ENCODE data around the gene IL20RB.

The IL20RB gene

GRCh38 chr3:136950623-136951022 is 7.2 kb upstream of the IL20RB start (continued):
- TF ChIP-seq BCL6B (tag by site-specific recombination; IDR thresholded peaks at IDR 0.05) = no peak

GRCh38 chr3:136952292-136952691 is 5.5 kb upstream of the IL20RB start:
- ChIA-PET POLR2A (no interaction called here), CTCF (interaction anchor here (0.9 kb wide), 1 partner anchor 11 kb away, joined by 4 read pairs; no protein-coding TSS in a partner anchor)
- TF ChIP-seq ZNF514 (tag by site-specific recombination; IDR thresholded peaks at IDR 0.05) (no peak), HIC1 (tag by site-specific recombination; IDR thresholded peaks at IDR 0.05) (no peak), ZNF639 (tag by site-specific recombination; IDR thresholded peaks at IDR 0.05) (no peak), ZNF629 (tag by site-specific recombination; IDR thresholded peaks at IDR 0.05) (no peak), ZFHX2 (tag by site-specific recombination; conservative IDR thresholded peaks at IDR 0.05) (no peak), ZBTB10 (tag by site-specific recombination; IDR thresholded peaks at IDR 0.05) (no peak), ZNF366 (tag by site-specific recombination; conservative IDR thresholded peaks at IDR 0.05) (no peak), ZNF114 (tag by site-specific recombination; IDR thresholded peaks at IDR 0.05) (no peak), ZNF548 (tag by site-specific recombination; IDR thresholded peaks at IDR 0.05) (no peak), EGR2 (tag by site-specific recombination; IDR thresholded peaks at IDR 0.05; ENCODE audit: low read depth) (no peak), ZNF239 (tag by site-specific recombination; IDR thresholded peaks at IDR 0.05) (no peak), ZNF837 (tag by site-specific recombination; IDR thresholded peaks at IDR 0.05) (no peak), ZIC2 (tag by site-specific recombination; IDR thresholded peaks at IDR 0.05) (no peak), ZFP69B (tag by site-specific recombination; IDR thresholded peaks at IDR 0.05) (no peak), ZNF280D (tag by site-specific recombination; IDR thresholded peaks at IDR 0.05) (no peak), ZNF221 (tag by site-specific recombination; IDR thresholded peaks at IDR 0.05; ENCODE audit: borderline replicate concordance) (no peak)
- no peak overlapping the region for H3K4me3 ChIP-seq (ENCODE audit: low read depth, low read length)
- H3K9me3 ChIP-seq (ENCODE audit: control insufficient read depth, insufficient read depth, low read depth, low read length) = no peaks in the 10 kb centered on the region
- no peaks in the 10 kb centered on the region for H3K36me3 ChIP-seq (ENCODE audit: control insufficient read depth in 2 of 2, insufficient read depth in 1 of 2, low read length in 2 of 2)
- no peaks in the 10 kb centered on the region for H3K4me1 ChIP-seq (ENCODE audit: control insufficient read depth, insufficient read depth, low read length)
- H3K27ac ChIP-seq (ENCODE audit: extremely low read depth, low read depth, low read length) = no peak overlapping the region

All from HEK293 (cell line).